ENCODE results near the gene AIDA. TPM values are rescaled to one million over a fixed set of nuclear protein-coding genes. Genes with fewer than 3 reads are reported as not detected.

The AIDA gene
- total and polyA plus RNA-seq, 4 donors = 35.1 to 97.2 (median 62.2) TPM

DNA sequence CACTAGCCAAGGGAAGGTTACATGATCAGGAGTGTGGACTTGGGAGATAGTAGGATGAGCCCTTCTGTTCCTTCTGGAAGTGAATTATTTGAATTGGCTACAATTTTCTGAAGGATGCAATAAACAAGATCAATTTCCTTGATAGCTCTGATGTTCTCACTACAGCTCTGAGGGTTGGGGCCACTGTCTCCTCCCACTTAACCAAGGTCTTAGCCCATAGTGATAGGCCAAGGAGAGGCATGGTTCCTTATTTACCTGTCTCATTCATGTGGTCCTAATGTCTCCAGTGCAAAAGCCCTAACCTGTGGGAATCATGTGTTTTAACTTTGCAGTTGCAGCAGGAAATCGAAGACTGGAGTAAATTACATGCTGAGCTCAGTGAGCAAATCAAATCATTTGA is 59.6 kb downstream of the AIDA start:
- no peak for ATAC-seq (ENCODE audit: insufficient read depth, low FRiP score)
- WGBS, 2 donors = 93 to 97% methylated on average over 1 of the region's 1 CpG

DNA sequence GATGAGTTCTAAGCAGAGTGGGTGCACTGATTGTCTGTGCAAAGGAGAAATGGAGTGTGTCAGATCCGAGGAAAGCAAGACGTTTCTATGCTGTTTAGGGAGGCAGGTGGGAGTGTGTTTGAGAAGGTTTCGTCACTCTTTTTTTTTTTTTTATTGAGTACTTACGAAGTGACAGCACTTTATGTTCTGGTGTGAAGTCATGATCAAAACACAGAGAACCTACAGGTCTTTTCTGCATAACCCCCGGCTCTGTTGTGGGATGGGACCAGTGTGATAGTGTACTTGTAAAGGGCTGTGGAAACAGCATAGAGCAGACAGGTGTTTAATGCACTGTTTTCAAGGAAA is 67.7 kb downstream of the AIDA start:
- H3K9ac ChIP-seq (ENCODE audit: insufficient read depth in 1 of 2, low read length in 2 of 2) = peak overlapping the region; percentile 94 to 97
- H3K9me3 ChIP-seq (ENCODE audit: control insufficient read depth in 4 of 4, insufficient read depth in 3 of 4, low read length in 3 of 4) = no peaks in the 10 kb centered on the region
- ATAC-seq (ENCODE audit: insufficient read depth, low FRiP score) (peak; percentile 3), DNase-seq (no peak)
- peaks cover 0 to 13% (median 1%) of the 10 kb centered on the region in 4 donors for H3K36me3 ChIP-seq (ENCODE audit: control insufficient read depth in 4 of 4, insufficient read depth in 4 of 4, low read length in 4 of 4)
- TF ChIP-seq, protein P1, sequence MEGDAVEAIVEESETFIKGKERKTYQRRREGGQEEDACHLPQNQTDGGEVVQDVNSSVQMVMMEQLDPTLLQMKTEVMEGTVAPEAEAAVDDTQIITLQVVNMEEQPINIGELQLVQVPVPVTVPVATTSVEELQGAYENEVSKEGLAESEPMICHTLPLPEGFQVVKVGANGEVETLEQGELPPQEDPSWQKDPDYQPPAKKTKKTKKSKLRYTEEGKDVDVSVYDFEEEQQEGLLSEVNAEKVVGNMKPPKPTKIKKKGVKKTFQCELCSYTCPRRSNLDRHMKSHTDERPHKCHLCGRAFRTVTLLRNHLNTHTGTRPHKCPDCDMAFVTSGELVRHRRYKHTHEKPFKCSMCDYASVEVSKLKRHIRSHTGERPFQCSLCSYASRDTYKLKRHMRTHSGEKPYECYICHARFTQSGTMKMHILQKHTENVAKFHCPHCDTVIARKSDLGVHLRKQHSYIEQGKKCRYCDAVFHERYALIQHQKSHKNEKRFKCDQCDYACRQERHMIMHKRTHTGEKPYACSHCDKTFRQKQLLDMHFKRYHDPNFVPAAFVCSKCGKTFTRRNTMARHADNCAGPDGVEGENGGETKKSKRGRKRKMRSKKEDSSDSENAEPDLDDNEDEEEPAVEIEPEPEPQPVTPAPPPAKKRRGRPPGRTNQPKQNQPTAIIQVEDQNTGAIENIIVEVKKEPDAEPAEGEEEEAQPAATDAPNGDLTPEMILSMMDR (IDR thresholded peaks at IDR 0.05; ENCODE audit: control extremely low read depth, extremely low read depth) = no peak
- no peaks in the 10 kb centered on the region for H3K27me3 ChIP-seq (ENCODE audit: control insufficient read depth in 3 of 3, insufficient read depth in 3 of 3, low read length in 2 of 3)
- H3K4me3 ChIP-seq = peak overlapping the region; percentile 78
- WGBS, 2 donors = 2 to 3% methylated on average over 5 of the region's 5 CpGs
- peak overlapping the region; percentile 89 to 100 for H3K27ac ChIP-seq (ENCODE audit: low read depth in 1 of 2, low read length in 1 of 2)
- H3K4me1 ChIP-seq (ENCODE audit: control insufficient read depth in 5 of 5, insufficient read depth in 5 of 5, low read length in 5 of 5) = peaks cover 0 to 11% (median 3%) of the 10 kb centered on the region in 5 donors

More for the DNA sequence above, 59.6 kb downstream of the AIDA start:
- no peak for DNase-seq
- Histone ChIP-seq H3K9ac (ENCODE audit: insufficient read depth in 1 of 2, low read length in 2 of 2) (no peak overlapping the region), H3K27ac (ENCODE audit: low read depth in 1 of 2, low read length in 1 of 2) (no peak overlapping the region), H3K27me3 (ENCODE audit: control insufficient read depth in 3 of 3, insufficient read depth in 3 of 3, low read length in 2 of 3) (no peaks in the 10 kb centered on the region), H3K4me3 (no peak overlapping the region), H3K4me1 (ENCODE audit: control insufficient read depth in 5 of 5, insufficient read depth in 5 of 5, low read length in 5 of 5) (peaks cover 0 to 4% (median 0%) of the 10 kb centered on the region in 5 donors), H3K36me3 (ENCODE audit: control insufficient read depth in 4 of 4, insufficient read depth in 4 of 4, low read length in 4 of 4) (peaks cover 21 to 60% (median 33%) of the 10 kb centered on the region in 4 donors), H3K9me3 (ENCODE audit: control insufficient read depth in 4 of 4, insufficient read depth in 3 of 4, low read length in 3 of 4) (no peaks in the 10 kb centered on the region)
- TF ChIP-seq, protein P1 (IDR thresholded peaks at IDR 0.05; ENCODE audit: control extremely low read depth, extremely low read depth) = no peak

DNA sequence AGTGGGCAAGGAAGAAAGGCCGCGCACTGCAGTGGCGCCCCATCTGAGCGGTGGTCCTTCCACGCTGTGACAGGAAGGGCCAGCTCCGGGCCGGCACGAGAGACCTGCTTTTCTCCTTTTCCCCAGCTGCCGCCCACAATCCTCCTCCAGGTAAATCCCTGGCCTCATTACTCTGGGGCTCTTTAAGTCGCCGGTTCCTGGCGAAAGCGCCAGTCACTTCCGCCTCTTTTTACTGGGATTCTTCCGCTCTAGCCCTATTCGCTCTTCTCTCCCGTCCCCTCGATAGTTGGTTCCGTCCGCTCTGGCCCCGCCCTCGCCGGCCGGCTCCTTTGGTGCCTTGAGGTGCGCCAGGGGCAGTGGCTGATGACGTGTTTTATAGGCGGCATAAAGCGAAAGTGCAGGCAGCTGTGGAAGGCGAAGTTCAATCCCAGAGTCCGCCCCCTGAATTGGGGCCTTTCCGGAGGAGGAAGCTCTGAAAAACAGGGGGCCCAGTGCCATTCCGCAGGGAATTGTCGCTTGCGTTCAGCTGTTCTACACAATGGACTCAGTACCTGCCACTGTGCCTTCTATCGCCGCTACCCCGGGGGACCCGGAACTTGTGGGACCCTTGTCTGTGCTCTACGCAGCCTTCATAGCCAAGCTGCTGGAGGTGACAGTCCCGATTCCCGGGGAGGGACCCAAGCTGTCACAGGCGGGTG is 68.2 kb downstream of the AIDA start:
- H3K4me3 ChIP-seq = peak overlapping the region; percentile 86
- WGBS, 2 donors = 0% methylated on average over 42 of the region's 42 CpGs
- peak overlapping the region; percentile 94 to 97 for H3K9ac ChIP-seq (ENCODE audit: insufficient read depth in 1 of 2, low read length in 2 of 2)
- no peaks in the 10 kb centered on the region for H3K9me3 ChIP-seq (ENCODE audit: control insufficient read depth in 4 of 4, insufficient read depth in 3 of 4, low read length in 3 of 4)
- no peaks in the 10 kb centered on the region for H3K27me3 ChIP-seq (ENCODE audit: control insufficient read depth in 3 of 3, insufficient read depth in 3 of 3, low read length in 2 of 3)
- ATAC-seq (ENCODE audit: insufficient read depth, low FRiP score) (peak; percentile 100), DNase-seq (peak; percentile 99)
- TF ChIP-seq, protein P1 (IDR thresholded peaks at IDR 0.05; ENCODE audit: control extremely low read depth, extremely low read depth) = no peak
- H3K4me1 ChIP-seq (ENCODE audit: control insufficient read depth in 5 of 5, insufficient read depth in 5 of 5, low read length in 5 of 5) = peaks cover 0 to 11% (median 3%) of the 10 kb centered on the region in 5 donors
- H3K27ac ChIP-seq (ENCODE audit: low read depth in 1 of 2, low read length in 1 of 2) = peak overlapping the region; percentile 97 to 100
- H3K36me3 ChIP-seq (ENCODE audit: control insufficient read depth in 4 of 4, insufficient read depth in 4 of 4, low read length in 4 of 4) = peaks cover 0 to 12% (median 1%) of the 10 kb centered on the region in 4 donors

Measured in lung (tissue), 12 donors.